ENCODE results near the gene PTPN13.

DNA sequence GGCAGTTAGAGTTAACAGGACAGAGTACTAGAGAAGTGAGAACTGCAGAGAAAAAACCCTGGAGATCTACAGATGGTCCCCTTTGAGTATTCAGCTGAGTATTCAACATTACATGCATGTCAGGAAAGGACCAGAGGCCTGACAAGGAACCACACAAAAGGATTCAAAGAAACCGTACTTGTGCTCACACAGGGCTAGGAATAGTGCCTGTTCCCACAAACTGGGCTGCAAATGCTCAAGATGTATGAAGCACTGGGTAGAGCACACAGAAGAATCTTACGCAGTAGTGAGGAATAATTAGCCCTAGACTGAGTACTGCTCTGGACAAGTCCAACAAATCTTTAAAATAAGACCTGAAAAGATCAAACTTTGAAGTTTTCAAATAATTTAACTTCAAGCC lies 17.6 kb downstream of the PTPN13 start:
- TF ChIP-seq POLR2A (IDR thresholded peaks at IDR 0.05): no peak
- TF ChIP-seq, protein P1, sequence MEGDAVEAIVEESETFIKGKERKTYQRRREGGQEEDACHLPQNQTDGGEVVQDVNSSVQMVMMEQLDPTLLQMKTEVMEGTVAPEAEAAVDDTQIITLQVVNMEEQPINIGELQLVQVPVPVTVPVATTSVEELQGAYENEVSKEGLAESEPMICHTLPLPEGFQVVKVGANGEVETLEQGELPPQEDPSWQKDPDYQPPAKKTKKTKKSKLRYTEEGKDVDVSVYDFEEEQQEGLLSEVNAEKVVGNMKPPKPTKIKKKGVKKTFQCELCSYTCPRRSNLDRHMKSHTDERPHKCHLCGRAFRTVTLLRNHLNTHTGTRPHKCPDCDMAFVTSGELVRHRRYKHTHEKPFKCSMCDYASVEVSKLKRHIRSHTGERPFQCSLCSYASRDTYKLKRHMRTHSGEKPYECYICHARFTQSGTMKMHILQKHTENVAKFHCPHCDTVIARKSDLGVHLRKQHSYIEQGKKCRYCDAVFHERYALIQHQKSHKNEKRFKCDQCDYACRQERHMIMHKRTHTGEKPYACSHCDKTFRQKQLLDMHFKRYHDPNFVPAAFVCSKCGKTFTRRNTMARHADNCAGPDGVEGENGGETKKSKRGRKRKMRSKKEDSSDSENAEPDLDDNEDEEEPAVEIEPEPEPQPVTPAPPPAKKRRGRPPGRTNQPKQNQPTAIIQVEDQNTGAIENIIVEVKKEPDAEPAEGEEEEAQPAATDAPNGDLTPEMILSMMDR (IDR thresholded peaks at IDR 0.05): no peak
